Stimulated activated CD4-positive, alpha-beta T cell treated with anti-CD3 and anti-CD28 coated beads, TNF-alpha, amount 100 ng/mL, for 1 hour (primary cell): ENCODE data around the gene NCAM2.

Source experiments
- DNase-seq, 3 donors: peaks; one replicate each; pipeline ENCODE4 v3.0.0-alpha.2; 2020; ENCODE audit warnings: low read depth in 3 of 3, low spot score in 1 of 3

NCAM2 gene

DNA sequence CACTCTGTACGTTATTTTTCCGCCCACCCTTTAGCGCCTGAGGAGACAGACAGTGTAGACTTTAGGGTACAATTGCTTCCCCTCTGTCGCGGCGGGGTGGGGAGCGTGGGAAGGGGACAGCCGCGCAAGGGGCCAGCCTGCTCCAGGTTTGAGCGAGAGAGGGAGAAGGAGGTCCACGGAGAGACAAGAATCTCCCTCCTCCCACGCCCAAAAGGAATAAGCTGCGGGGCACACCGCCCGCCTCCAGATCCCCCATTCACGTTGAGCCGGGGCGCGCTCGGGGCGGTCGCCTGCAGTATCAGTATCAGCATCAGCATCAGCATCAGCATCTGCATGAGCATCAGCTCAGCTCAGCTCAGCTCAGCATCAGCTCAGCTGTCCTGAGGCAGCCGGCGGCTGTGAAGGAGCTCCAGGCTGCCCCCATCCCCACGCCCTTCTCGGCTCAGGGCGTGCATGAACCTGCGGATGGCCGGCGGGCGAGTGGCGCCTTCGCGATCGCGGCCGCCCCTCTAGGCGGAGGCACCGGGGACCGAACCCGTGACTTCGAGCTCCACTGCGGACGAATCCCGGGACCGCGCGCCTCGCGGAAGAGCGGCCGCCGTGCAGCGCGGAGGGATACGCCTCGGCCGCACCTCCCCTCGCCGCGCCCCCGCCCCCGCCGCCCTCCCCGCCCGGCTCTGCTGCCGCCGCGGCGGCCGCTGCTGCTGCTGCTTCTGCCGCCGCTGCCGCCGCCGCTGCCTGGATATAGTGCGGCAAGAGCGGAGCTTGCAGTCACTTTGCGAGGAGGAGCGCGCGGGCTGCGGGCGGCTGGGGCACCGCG lies at the start of gene NCAM2:
TSS of gene NCAM2 (plus strand) at position 774 of the 820 bp plus-strand sequence.
- peak in 2 of 3 donors; percentile 43 to 46 for DNase-seq

DNA sequence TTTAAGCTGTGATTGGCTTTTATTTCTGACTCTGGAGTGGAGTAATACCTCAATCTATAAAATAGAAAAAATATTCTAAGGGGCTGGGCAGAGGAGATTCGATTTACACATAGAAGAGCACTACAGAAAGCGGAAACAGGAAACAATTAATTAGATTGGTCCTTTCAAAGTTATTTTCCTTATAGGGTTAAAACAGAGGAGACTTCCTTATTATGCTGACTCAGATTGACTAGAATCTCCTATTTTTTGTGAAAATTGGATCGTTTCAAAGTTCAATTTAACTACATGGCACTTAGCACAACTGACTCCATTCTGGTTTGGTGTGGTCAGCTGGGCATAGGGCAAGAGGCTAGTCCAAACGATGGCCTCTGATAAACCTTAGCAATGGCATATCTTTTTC lies 48.3 kb upstream of the NCAM2 start:
- DNase-seq, result no peak

DNA sequence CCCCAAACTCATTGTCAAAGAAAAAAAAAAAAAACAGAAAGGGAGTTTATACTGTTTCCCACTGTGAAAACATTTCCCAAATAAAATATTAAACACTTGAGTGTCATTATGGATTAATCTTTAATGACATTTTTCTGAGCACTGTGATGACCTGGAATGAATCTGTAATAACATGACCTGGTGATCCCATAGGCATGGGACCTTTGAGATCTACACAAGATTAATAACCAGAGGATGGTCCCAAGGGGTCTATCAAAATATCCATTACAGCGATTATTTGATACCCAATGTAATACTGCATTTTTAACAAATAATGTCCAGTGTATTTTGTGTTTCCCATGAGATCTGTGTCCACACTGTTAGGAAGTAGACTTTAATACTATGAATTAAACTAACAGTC lies 32.4 kb upstream of the NCAM2 start:
- DNase-seq, result no peak

GRCh38 chr21:20968391-20968790 lies 29.8 kb upstream of the NCAM2 start:
- no peak for DNase-seq

GRCh38 chr21:20970691-20971090 lies 27.5 kb upstream of the NCAM2 start:
- DNase-seq, result no peak

GRCh38 chr21:20971296-20971921 lies 26.8 kb upstream of the NCAM2 start:
- DNase-seq, result no peak

DNA sequence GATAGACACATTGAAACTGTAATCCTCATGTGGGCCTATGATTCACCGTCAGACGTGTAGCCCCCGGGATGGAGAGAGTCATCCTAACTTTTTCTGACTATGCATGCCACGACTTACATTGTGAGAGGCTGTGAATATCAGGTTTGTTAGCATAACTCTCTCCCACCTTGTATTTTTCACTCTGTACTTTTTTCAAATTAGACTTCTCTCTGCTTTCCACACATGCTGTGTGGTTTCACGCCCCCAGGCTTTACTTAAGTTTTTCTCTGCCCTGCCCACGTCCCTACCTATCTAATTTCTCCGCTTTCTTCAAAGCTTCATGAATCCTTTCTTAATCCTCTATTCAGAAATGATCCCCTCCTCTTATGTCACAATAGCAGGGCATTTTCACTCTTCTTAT lies 3.4 kb upstream of the NCAM2 start:
- DNase-seq, result no peak

GRCh38 chr21:20996421-20997310 lies 1.5 kb upstream of the NCAM2 start:
- DNase-seq, result no peak

- no peak for DNase-seq
These were observed 936 bp upstream of the NCAM2 start for GRCh38 chr21:20997311-20997635.

DNA sequence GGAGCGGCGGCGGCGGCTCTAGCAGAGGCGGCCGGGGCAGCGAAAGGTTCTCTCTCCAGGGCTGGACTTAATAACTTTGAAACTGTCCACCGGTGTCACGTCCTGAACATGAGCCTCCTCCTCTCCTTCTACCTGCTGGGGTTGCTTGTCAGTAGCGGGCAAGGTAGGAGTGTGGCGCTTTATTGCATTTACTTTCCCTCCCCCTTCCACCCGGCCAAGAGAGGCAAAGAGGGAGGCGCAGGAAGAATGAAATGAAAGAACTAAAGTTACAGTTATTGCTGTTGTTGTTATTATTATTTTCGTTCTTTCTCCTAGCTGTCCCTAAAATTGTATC lies 214 bp downstream of the NCAM2 start:
- no peak for DNase-seq

- DNase-seq, result no peak
These were observed 677 bp downstream of the NCAM2 start for GRCh38 chr21:20998886-20999285.

GRCh38 chr21:20999659-21000058 lies 1.4 kb downstream of the NCAM2 start:
- no peak for DNase-seq

- DNase-seq, result no peak
These were observed 2.5 kb downstream of the NCAM2 start for GRCh38 chr21:21000591-21001175.

DNA sequence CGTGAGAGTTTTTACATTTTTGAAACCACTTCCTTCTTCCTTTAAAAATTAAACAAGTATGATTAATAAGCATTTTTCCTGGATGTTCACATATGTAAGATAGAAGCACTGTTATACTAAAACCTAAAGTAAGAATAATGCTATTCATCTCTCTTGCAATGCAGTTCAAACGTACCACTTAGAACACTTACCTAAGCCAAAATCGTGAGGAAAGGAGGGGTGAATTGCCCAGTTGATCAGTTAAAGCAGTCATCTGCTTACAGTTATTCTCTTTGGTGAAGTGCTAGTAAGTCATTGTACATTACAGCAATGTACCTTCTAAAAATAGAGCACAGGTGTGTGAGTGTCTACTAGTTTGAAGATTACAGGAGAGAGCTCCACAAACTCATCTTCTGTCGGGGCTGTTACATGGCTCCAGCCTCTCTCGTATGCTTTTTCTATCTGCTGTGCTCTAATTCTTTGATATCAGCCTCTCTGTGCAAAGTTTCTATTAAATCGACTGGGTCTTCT lies 3.4 kb downstream of the NCAM2 start:
- DNase-seq, result no peak

- no peak for DNase-seq
These were observed 3.9 kb downstream of the NCAM2 start for GRCh38 chr21:21002153-21002552.

- DNase-seq, result no peak
These were observed 5.5 kb downstream of the NCAM2 start for GRCh38 chr21:21003701-21004100.

DNA sequence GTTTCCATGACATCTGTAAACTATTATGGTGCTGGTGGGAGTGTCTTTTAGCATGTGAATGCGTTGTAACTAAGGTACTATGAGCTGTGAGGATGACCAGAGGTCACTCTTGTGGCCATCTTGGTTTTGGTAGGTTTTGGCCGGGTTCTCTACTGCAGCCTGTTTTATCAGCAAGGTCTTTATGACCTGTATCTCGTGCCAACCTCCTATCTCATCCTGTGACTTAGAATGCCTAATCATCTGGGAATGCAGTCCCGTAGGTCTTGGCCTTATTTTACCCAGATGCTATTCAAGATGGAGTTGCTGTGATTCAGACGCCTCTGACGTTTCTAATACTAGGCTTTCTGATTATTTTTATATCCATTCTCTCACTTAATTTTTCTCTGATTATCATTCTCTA lies 9.4 kb downstream of the NCAM2 start:
- DNase-seq, result no peak

DNA sequence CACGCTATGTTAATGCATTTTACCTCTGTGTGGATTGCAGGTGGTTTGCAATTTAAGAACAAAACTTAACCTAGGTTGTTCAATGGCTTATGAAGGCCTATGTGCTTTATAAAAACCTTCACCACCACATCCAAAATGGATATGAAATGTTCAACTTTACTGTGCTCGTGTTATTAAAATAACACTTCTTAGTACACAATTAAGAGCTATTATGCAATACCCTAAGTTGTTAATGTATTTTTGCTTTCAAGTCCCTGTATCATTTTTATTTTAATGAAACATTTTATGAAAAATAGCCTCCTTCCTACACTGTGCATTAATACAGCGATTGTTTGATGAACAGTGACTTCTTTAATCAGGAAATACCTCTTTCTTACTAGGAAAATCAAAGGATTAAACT lies 12.0 kb downstream of the NCAM2 start:
- DNase-seq, result no peak

DNA sequence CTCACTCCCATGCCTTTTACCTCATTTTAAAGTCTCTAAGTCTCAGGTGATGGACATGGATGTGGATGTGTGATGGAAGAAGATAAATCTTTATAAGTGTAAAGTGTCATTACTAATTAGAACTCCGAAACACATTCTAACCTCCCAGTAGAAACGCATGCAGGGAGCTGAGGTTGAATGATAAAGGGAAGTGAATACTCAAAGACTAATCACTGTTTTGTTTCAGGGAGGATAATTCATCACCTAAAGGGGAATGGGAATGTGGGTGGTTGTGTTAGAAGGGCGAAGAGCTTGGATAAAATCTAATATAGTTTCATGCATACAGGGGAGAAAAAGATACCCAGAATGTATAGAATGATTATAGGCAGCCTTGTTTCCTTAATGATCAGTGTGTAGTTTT lies 12.5 kb downstream of the NCAM2 start:
- no peak for DNase-seq

DNA sequence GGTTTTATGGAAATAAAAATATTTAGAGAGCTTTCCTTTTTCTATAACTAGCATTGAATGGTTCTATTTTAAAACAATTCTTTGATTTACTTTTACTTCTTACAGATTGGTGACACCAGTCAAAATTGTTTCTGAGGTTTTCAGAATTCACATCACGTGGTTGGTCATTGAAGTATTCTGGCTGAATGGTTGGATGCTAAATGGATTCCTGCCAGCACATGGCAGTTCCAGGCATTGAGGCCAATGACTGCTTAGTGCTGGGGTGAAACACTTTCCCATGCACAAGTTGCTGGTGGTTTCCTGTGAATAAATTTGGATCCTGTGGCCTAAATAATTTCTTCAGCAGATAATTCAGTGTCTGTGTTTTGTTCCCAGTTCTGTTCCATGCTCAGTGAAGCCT lies 20.6 kb downstream of the NCAM2 start:
- no peak for DNase-seq

- DNase-seq, result no peak
These were observed 21.5 kb downstream of the NCAM2 start for GRCh38 chr21:21019681-21020080.

DNA sequence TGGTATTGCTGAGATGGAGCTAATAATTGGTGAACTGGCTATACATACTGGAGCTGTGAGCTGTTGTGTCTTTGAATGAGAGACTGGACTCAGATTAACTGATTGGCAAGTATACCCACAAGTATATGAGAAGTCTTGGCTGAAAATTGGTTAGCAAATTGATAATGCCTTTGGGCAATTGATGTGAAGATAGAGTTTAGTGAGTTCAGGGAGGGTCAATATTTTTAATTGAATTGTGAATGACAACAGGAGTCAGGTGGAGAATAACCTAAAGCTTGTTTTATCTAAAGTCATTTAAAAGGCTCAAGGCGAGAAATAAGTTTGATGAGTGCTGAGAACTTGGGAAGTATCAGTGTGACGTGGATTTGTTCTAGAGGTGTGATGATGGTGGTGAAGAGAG lies 27.5 kb downstream of the NCAM2 start:
- no peak for DNase-seq
